ENCODE measurements around the gene SIGLEC14. TPM values are rescaled to one million over a fixed set of nuclear protein-coding genes. Genes with fewer than 3 reads are reported as not detected.
A peak's percentile ranks its signal among the peaks of the same experiment; 100 is the strongest.

SIGLEC14 gene
- polyA plus RNA-seq, 1 of the 3 experiments (the other 2 are of a cell fraction) = 0.03 TPM

GRCh38 chr19:51593969-51594773, 52.5 kb downstream of the SIGLEC14 start (continued):
- TF ChIP-seq RFX5 (IDR thresholded peaks at IDR 0.05; ENCODE audit: low read length) (no peak), IRF3 (IDR thresholded peaks at IDR 0.05; ENCODE audit: low read depth, low read length) (no peak), ZBTB33 (IDR thresholded peaks at IDR 0.05; ENCODE audit: borderline replicate concordance, low read depth) (peak; percentile 54; the same call in 1 of the 2 replicates), POLR2AphosphoS5 (IDR thresholded peaks at IDR 0.05; ENCODE audit: low read depth, low read length) (peak; percentile 53; the same call in 1 of the 2 replicates), RCOR1 (IDR thresholded peaks at IDR 0.05; ENCODE audit: low read length) (no peak), GATA2 (CRISPR knock-in tag; IDR thresholded peaks at IDR 0.05) (no peak), FOXM1 (IDR thresholded peaks at IDR 0.05; ENCODE audit: low read depth) (no peak), CHD2 (IDR thresholded peaks at IDR 0.05; ENCODE audit: low read length, partially characterized antibody) (peak; percentile 94), SIN3A (IDR thresholded peaks at IDR 0.05; ENCODE audit: borderline replicate concordance, low read depth, low read length) (peak; percentile 75; the same call in 1 of the 2 replicates)

- WGBS (ENCODE audit: low lambda C conversion rate) = 14% methylated on average over 8 of the region's 10 CpGs
These were observed 53.3 kb downstream of the SIGLEC14 start for GRCh38 chr19:51593138-51593890.

More at GRCh38 chr19:51593138-51593890, 53.3 kb downstream of the SIGLEC14 start:
- H3K4me3 ChIP-seq (ENCODE audit: low read depth in 2 of 2, low read length in 1 of 2) = peak overlapping the region; percentile 79 to 82
- H3K36me3 ChIP-seq (replicated peaks in 1 of 2; ENCODE audit: control insufficient read depth in 1 of 2, insufficient read depth in 2 of 2, low read length in 1 of 2) = peaks cover 0 to 15% of the 10 kb centered on the region in 2 experiments
- peak overlapping the region; percentile 93 for H3K4me2 ChIP-seq
- DNase-seq = no peak
- H2AFZ ChIP-seq (ENCODE audit: low read depth) = peak overlapping the region; percentile 97
- H3K79me2 ChIP-seq (ENCODE audit: insufficient read depth) = no peaks in the 10 kb centered on the region
- peak overlapping the region in 1 of 2 experiments; percentile 82; a peak in 2 of 4 replicates for H3K27ac ChIP-seq (ENCODE audit: low read depth in 2 of 2, low read length in 1 of 2)
- peak overlapping the region; percentile 45 for H3K9ac ChIP-seq
- H3K9me2 ChIP-seq = no peaks in the 10 kb centered on the region
- H3K27me3 ChIP-seq (ENCODE audit: insufficient read depth) = no peaks in the 10 kb centered on the region
- peak; percentile 54; the same call in 1 of the 2 replicates for TF ChIP-seq GATA2 (CRISPR knock-in tag; IDR thresholded peaks at IDR 0.05)
- TF ChIP-seq EZH2phosphoT487 (IDR thresholded peaks at IDR 0.05; ENCODE audit: borderline replicate concordance, low read depth) = no peak
- no peak for TF ChIP-seq NRF1 (IDR thresholded peaks at IDR 0.05; ENCODE audit: low read depth, low read length)
- H3K9me3 ChIP-seq = no peaks in the 10 kb centered on the region
- ChIA-PET CTCF (no interaction called here), POLR2A (interaction anchor here (1.6 kb wide), 1 partner anchor 22 kb away, joined by 6 read pairs; the partner anchor contains the start of gene ZNF175)
- no peaks in the 10 kb centered on the region for H4K20me1 ChIP-seq (ENCODE audit: insufficient read depth)
- peaks cover 0 to 20% of the 10 kb centered on the region in 2 experiments; a peak in 1 of 4 replicates for H3K4me1 ChIP-seq (ENCODE audit: control insufficient read depth in 1 of 2, insufficient read depth in 2 of 2, low read depth in 1 of 2, low read length in 1 of 2)
- no peaks in the 10 kb centered on the region for H3F3A ChIP-seq (replicated peaks; ENCODE audit: insufficient read depth)

Small RNAs within 50 kb of the gene (small RNA-seq; reads per million reads assigned to genes)
- gene AC018755.2 (0 reads per million in 7 experiments), gene MIR125A (0 reads per million in 7 experiments), gene MIR99B (0 to 0.39 (median 0) reads per million in 7 experiments), gene MIRLET7E (0 reads per million in 7 experiments)

Other genes starting within 250 kb of the SIGLEC14 start
- not detected in 2 replicates for gene SIGLEC10, start 229.2 kb downstream of the SIGLEC14 start, polyA plus RNA-seq (2012; rRNA removed)
- gene SIGLEC8, start 188.4 kb downstream of the SIGLEC14 start, polyA plus RNA-seq (2012; rRNA removed) = not detected in 2 replicates
- gene CEACAM18, start 168.3 kb downstream of the SIGLEC14 start, polyA plus RNA-seq (2012; rRNA removed) = not detected in 2 replicates
- gene SIGLEC12, start 145.0 kb downstream of the SIGLEC14 start, polyA plus RNA-seq (2012; rRNA removed) = not detected in 2 replicates
- not detected in 2 replicates for gene SIGLEC6, start 115.2 kb downstream of the SIGLEC14 start, polyA plus RNA-seq (2012; rRNA removed)
- 3.1 and 4.9 TPM in 2 replicates for gene ZNF175, start 75.5 kb downstream of the SIGLEC14 start, polyA plus RNA-seq (2012; rRNA removed)
- gene SIGLEC5, start 16.4 kb downstream of the SIGLEC14 start, polyA plus RNA-seq (2012; rRNA removed) = not detected in 2 replicates
- gene SPACA6, start 46.5 kb upstream of the SIGLEC14 start, polyA plus RNA-seq (2012; rRNA removed) = 12.6 and 15.8 TPM in 2 replicates
- gene HAS1, start 77.2 kb upstream of the SIGLEC14 start, polyA plus RNA-seq (2012; rRNA removed) = not detected in 2 replicates
- gene FPR1, start 105.1 kb upstream of the SIGLEC14 start, polyA plus RNA-seq (2012; rRNA removed) = 0.03 TPM in 1 of 2 replicates, not detected in the other
- not detected in 2 replicates for gene FPR2, start 114.4 kb upstream of the SIGLEC14 start, polyA plus RNA-seq (2012; rRNA removed)
- gene FPR3, start 148.3 kb upstream of the SIGLEC14 start, polyA plus RNA-seq (2012; rRNA removed) = 0.02 and 0.05 TPM in 2 replicates
- 6.8 and 9.6 TPM in 2 replicates for gene ZNF577, start 241.1 kb upstream of the SIGLEC14 start, polyA plus RNA-seq (2012; rRNA removed)

Measured in SK-N-SH (cell line).